ENCODE data around the gene ACIN1. TPM values are rescaled to one million over a fixed set of nuclear protein-coding genes. Genes with fewer than 3 reads are reported as not detected.

Gene ACIN1
- total and polyA plus RNA-seq, 2 of the 13 experiments (the other 11 are each of a cell fraction or from before 2014, with no cell fraction given), result 165 to 183 TPM

DNA sequence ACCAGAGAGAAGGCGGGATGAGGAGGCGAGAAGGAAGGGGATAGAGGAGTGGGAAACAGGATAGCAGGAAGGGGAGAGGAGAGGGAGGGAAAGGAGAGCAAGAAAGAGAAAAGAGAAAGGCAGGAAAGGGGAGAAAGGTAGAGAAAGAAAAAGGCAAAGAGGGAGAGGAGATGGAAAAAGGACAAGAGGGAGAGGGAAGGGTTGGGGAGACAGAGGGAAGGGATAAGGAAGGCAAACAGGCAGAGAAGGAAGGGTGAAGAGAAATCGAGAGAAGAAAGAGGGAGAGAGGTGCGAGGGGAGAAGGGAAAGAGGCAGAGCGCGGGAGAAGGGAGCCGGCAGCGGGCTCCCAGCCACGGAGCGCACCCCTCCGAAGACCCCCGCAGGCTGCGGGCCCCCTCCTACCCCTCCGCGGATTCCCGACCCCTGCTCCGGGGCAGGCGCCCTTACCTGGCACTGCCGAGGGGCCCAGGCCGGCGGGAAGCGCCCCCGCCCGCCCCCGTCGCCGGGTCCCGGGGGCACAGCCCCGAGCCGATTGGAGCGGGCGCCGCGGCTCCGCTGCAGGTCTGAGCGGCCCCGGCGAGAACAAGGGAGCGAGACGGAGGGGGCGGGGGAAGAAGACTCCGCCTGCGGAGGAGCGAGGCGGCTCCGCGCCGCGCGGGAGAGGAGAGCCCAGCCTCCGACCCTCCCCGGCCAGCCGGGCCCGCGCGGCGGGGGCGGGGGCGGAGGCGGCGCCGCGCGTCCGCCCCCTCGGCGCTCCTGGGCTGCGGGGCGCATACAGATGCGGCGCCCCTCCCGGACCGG is 37.8 kb downstream of the ACIN1 start, which contains the start of gene CDH24 (continued):
- no peak for TF ChIP-seq STAT6 (CRISPR knock-in tag; IDR thresholded peaks at IDR 0.05; ENCODE audit: borderline replicate concordance)
- TF ChIP-seq ETV6 (CRISPR knock-in tag; conservative IDR thresholded peaks at IDR 0.05), result no peak; the same call in 1 of the 2 replicates
- no peak for TF ChIP-seq SMAD3 (CRISPR knock-in tag; IDR thresholded peaks at IDR 0.05)
- TF ChIP-seq, protein P1, sequence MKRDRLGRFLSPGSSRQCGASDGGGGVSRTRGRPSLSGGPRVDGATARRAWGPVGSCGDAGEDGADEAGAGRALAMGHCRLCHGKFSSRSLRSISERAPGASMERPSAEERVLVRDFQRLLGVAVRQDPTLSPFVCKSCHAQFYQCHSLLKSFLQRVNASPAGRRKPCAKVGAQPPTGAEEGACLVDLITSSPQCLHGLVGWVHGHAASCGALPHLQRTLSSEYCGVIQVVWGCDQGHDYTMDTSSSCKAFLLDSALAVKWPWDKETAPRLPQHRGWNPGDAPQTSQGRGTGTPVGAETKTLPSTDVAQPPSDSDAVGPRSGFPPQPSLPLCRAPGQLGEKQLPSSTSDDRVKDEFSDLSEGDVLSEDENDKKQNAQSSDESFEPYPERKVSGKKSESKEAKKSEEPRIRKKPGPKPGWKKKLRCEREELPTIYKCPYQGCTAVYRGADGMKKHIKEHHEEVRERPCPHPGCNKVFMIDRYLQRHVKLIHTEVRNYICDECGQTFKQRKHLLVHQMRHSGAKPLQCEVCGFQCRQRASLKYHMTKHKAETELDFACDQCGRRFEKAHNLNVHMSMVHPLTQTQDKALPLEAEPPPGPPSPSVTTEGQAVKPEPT (CRISPR knock-in tag; IDR thresholded peaks at IDR 0.05; ENCODE audit: low read depth), result no peak
- no peak for TF ChIP-seq ZFAT (CRISPR knock-in tag; conservative IDR thresholded peaks at IDR 0.05)
- peak; percentile 14 for TF ChIP-seq HNRNPLL (IDR thresholded peaks at IDR 0.05; ENCODE audit: low read depth, low read length, poor library complexity, severe bottlenecking)
- no peak for TF ChIP-seq ZNF557 (CRISPR knock-in tag; IDR thresholded peaks at IDR 0.05)
- no peak for TF ChIP-seq CREM (IDR thresholded peaks at IDR 0.05)
- no peak for TF ChIP-seq CREM (CRISPR knock-in tag; IDR thresholded peaks at IDR 0.05)
- TF ChIP-seq TFE3 (CRISPR knock-in tag; IDR thresholded peaks at IDR 0.05), result no peak
- TF ChIP-seq ZNF383 (CRISPR knock-in tag; IDR thresholded peaks at IDR 0.05; ENCODE audit: borderline replicate concordance), result no peak
- no peak for TF ChIP-seq ZNF598 (CRISPR knock-in tag; IDR thresholded peaks at IDR 0.05; ENCODE audit: borderline replicate concordance)
- 0 out of 2 replicates have a peak, but pooled peaks have one; percentile 2 for TF ChIP-seq ELF3 (CRISPR knock-in tag; IDR thresholded peaks at IDR 0.05)
- no peak for TF ChIP-seq MTERF4 (CRISPR knock-in tag; IDR thresholded peaks at IDR 0.05)
- no peak for TF ChIP-seq MBD4 (IDR thresholded peaks at IDR 0.05; ENCODE audit: borderline replicate concordance, low read length)
- TF ChIP-seq, protein P2, sequence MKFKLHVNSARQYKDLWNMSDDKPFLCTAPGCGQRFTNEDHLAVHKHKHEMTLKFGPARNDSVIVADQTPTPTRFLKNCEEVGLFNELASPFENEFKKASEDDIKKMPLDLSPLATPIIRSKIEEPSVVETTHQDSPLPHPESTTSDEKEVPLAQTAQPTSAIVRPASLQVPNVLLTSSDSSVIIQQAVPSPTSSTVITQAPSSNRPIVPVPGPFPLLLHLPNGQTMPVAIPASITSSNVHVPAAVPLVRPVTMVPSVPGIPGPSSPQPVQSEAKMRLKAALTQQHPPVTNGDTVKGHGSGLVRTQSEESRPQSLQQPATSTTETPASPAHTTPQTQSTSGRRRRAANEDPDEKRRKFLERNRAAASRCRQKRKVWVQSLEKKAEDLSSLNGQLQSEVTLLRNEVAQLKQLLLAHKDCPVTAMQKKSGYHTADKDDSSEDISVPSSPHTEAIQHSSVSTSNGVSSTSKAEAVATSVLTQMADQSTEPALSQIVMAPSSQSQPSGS (CRISPR knock-in tag; IDR thresholded peaks at IDR 0.05), result no peak
- TF ChIP-seq NFRKB (IDR thresholded peaks at IDR 0.05), result 0 out of 2 replicates have a peak, but pooled peaks have one; percentile 54
- TF ChIP-seq KLF16 (CRISPR knock-in tag; IDR thresholded peaks at IDR 0.05), result peak in 1 of 2 experiments; percentile 12; a peak in 1 of 4 replicates
- TF ChIP-seq ZNF558 (CRISPR knock-in tag; IDR thresholded peaks at IDR 0.05; ENCODE audit: borderline replicate concordance), result no peak
- no peak; the same call in 1 of the 2 replicates for TF ChIP-seq KLF15 (CRISPR knock-in tag; IDR thresholded peaks at IDR 0.05; ENCODE audit: borderline replicate concordance)

Data from HepG2 (cell line).